ENCODE results near the gene GPR148. TPM values are rescaled to one million over a fixed set of nuclear protein-coding genes. Genes with fewer than 3 reads are reported as not detected.
"Not testable (repeated sequence)": the region's sequence is repeated elsewhere in the genome, so short reads cannot be mapped to it uniquely, and the experiment has no call there.

GPR148 gene
- total RNA-seq: not detected
- polyA plus RNA-seq: not detected

- Mint-ChIP-seq H3K4me3 (peak within 1 kb of the TSS; percentile 81 to 92 (median 88)), H3K4me1 (peaks cover 0 to 25% (median 7%) of the 10 kb centered on the region in 4 donors), H3K36me3 (no peaks in the 10 kb centered on the region), H3K9me3 (peaks cover 0 to 4% (median 0%) of the 10 kb centered on the region in 7 donors), H3K27ac (peak within 1 kb of the TSS; percentile 81 to 94 (median 92)), H3K27me3 (peaks cover 9% of the 10 kb centered on the region)
- DNase-seq: peak in 1 of 3 donors; percentile 13
- Histone ChIP-seq H3K27ac (ENCODE audit: insufficient read depth, low read length, poor library complexity, severe bottlenecking) (peak within 1 kb of the TSS; percentile 82), H3K27me3 (ENCODE audit: control insufficient read depth, insufficient read depth, low read length) (no peaks in the 10 kb centered on the region), H3K4me1 (ENCODE audit: control insufficient read depth, insufficient read depth, low read length, poor library complexity, severe bottlenecking) (peaks cover 17% of the 10 kb centered on the region), H3K36me3 (ENCODE audit: control insufficient read depth, insufficient read depth, low read length) (no peaks in the 10 kb centered on the region), H3K4me3 (ENCODE audit: low read depth, low read length) (peak within 1 kb of the TSS; percentile 37), H3K9me3 (ENCODE audit: control insufficient read depth in 2 of 2, low read length in 2 of 2) (no peaks in the 10 kb centered on the region)
- no peak for ATAC-seq (ENCODE audit: low read depth in 2 of 2)
These were observed at the start of gene GPR148 for GRCh38 chr2:130728549-130729316. GPR148 (plus strand) TSS chr2:130729070; CDS start chr2:130729152, 82 bp downstream.

- H3K27ac Mint-ChIP-seq; H3K36me3 ChIP-seq (ENCODE audit: control insufficient read depth, insufficient read depth, low read length); DNase-seq; H3K27me3 Mint-ChIP-seq; H3K9me3 ChIP-seq (ENCODE audit: control insufficient read depth in 2 of 2, low read length in 2 of 2); H3K27ac ChIP-seq (ENCODE audit: insufficient read depth, low read length, poor library complexity, severe bottlenecking); H3K4me3 Mint-ChIP-seq; H3K27me3 ChIP-seq (ENCODE audit: control insufficient read depth, insufficient read depth, low read length); H3K9me3 Mint-ChIP-seq; H3K4me1 ChIP-seq (ENCODE audit: control insufficient read depth, insufficient read depth, low read length, poor library complexity, severe bottlenecking); H3K4me3 ChIP-seq (ENCODE audit: low read depth, low read length); H3K36me3 Mint-ChIP-seq; H3K4me1 Mint-ChIP-seq; ATAC-seq (ENCODE audit: low read depth in 2 of 2): not testable (repeated sequence)
These were observed 36.7 kb upstream of the GPR148 start for GRCh38 chr2:130692041-130692770.

- H3K4me1 Mint-ChIP-seq; H3K4me3 ChIP-seq (ENCODE audit: low read depth, low read length); H3K9me3 Mint-ChIP-seq; H3K9me3 ChIP-seq (ENCODE audit: control insufficient read depth in 2 of 2, low read length in 2 of 2); H3K27me3 Mint-ChIP-seq; H3K27ac Mint-ChIP-seq; ATAC-seq (ENCODE audit: low read depth in 2 of 2); H3K4me1 ChIP-seq (ENCODE audit: control insufficient read depth, insufficient read depth, low read length, poor library complexity, severe bottlenecking); H3K27me3 ChIP-seq (ENCODE audit: control insufficient read depth, insufficient read depth, low read length); H3K36me3 Mint-ChIP-seq; H3K36me3 ChIP-seq (ENCODE audit: control insufficient read depth, insufficient read depth, low read length); H3K27ac ChIP-seq (ENCODE audit: insufficient read depth, low read length, poor library complexity, severe bottlenecking): not testable (repeated sequence)
- DNase-seq: peak in 1 of 3 donors; percentile 1
- H3K4me3 Mint-ChIP-seq: peak overlapping the region in 1 of 4 donors; percentile 19
These were observed 35.4 kb upstream of the GPR148 start for GRCh38 chr2:130693474-130693873.

- not testable (repeated sequence) for DNase-seq; H3K4me1 Mint-ChIP-seq; H3K9me3 ChIP-seq (ENCODE audit: control insufficient read depth in 2 of 2, low read length in 2 of 2); H3K4me3 Mint-ChIP-seq; H3K27ac ChIP-seq (ENCODE audit: insufficient read depth, low read length, poor library complexity, severe bottlenecking); H3K4me3 ChIP-seq (ENCODE audit: low read depth, low read length); H3K36me3 Mint-ChIP-seq; ATAC-seq (ENCODE audit: low read depth in 2 of 2); H3K4me1 ChIP-seq (ENCODE audit: control insufficient read depth, insufficient read depth, low read length, poor library complexity, severe bottlenecking); H3K9me3 Mint-ChIP-seq; H3K36me3 ChIP-seq (ENCODE audit: control insufficient read depth, insufficient read depth, low read length); H3K27me3 ChIP-seq (ENCODE audit: control insufficient read depth, insufficient read depth, low read length); H3K27ac Mint-ChIP-seq
- peaks cover 14% of the 10 kb centered on the region for H3K27me3 Mint-ChIP-seq
These were observed 25.6 kb upstream of the GPR148 start for GRCh38 chr2:130703250-130703649.

GRCh38 chr2:130714795-130715194 is 14.1 kb upstream of the GPR148 start:
- not testable (repeated sequence) for H3K4me3 Mint-ChIP-seq; H3K27ac Mint-ChIP-seq; H3K27ac ChIP-seq (ENCODE audit: insufficient read depth, low read length, poor library complexity, severe bottlenecking); H3K4me1 Mint-ChIP-seq; H3K9me3 Mint-ChIP-seq; ATAC-seq (ENCODE audit: low read depth in 2 of 2); H3K27me3 ChIP-seq (ENCODE audit: control insufficient read depth, insufficient read depth, low read length); H3K9me3 ChIP-seq (ENCODE audit: control insufficient read depth in 2 of 2, low read length in 2 of 2); H3K36me3 Mint-ChIP-seq; H3K36me3 ChIP-seq (ENCODE audit: control insufficient read depth, insufficient read depth, low read length); H3K4me3 ChIP-seq (ENCODE audit: low read depth, low read length); DNase-seq; H3K27me3 Mint-ChIP-seq; H3K4me1 ChIP-seq (ENCODE audit: control insufficient read depth, insufficient read depth, low read length, poor library complexity, severe bottlenecking)

GRCh38 chr2:130720036-130720435 is 8.8 kb upstream of the GPR148 start:
- Histone ChIP-seq H3K27me3 (ENCODE audit: control insufficient read depth, insufficient read depth, low read length) (no peaks in the 10 kb centered on the region), H3K4me1 (ENCODE audit: control insufficient read depth, insufficient read depth, low read length, poor library complexity, severe bottlenecking) (no peaks in the 10 kb centered on the region), H3K27ac (ENCODE audit: insufficient read depth, low read length, poor library complexity, severe bottlenecking) (no peak overlapping the region), H3K36me3 (ENCODE audit: control insufficient read depth, insufficient read depth, low read length) (no peaks in the 10 kb centered on the region), H3K9me3 (ENCODE audit: control insufficient read depth in 2 of 2, low read length in 2 of 2) (no peaks in the 10 kb centered on the region), H3K4me3 (ENCODE audit: low read depth, low read length) (no peak overlapping the region)
- DNase-seq (no peak), ATAC-seq (ENCODE audit: low read depth in 2 of 2) (no peak)
- peaks cover 0 to 7% (median 0%) of the 10 kb centered on the region in 7 donors for H3K9me3 Mint-ChIP-seq
- H3K4me3 Mint-ChIP-seq: no peak overlapping the region
- H3K4me1 Mint-ChIP-seq: no peaks in the 10 kb centered on the region
- H3K36me3 Mint-ChIP-seq: no peaks in the 10 kb centered on the region
- H3K27me3 Mint-ChIP-seq: peaks cover 7% of the 10 kb centered on the region
- no peak overlapping the region for H3K27ac Mint-ChIP-seq

- no peaks in the 10 kb centered on the region for H3K4me1 ChIP-seq (ENCODE audit: control insufficient read depth, insufficient read depth, low read length, poor library complexity, severe bottlenecking)
- no peaks in the 10 kb centered on the region for H3K27me3 ChIP-seq (ENCODE audit: control insufficient read depth, insufficient read depth, low read length)
- DNase-seq (no peak), ATAC-seq (ENCODE audit: low read depth in 2 of 2) (no peak)
- Mint-ChIP-seq H3K27ac (no peak overlapping the region), H3K9me3 (peaks cover 0 to 7% (median 0%) of the 10 kb centered on the region in 7 donors), H3K4me3 (peak overlapping the region in 1 of 4 donors; percentile 70), H3K4me1 (no peaks in the 10 kb centered on the region), H3K36me3 (no peaks in the 10 kb centered on the region), H3K27me3 (peaks cover 7% of the 10 kb centered on the region)
- H3K27ac ChIP-seq (ENCODE audit: insufficient read depth, low read length, poor library complexity, severe bottlenecking): no peak overlapping the region
- H3K36me3 ChIP-seq (ENCODE audit: control insufficient read depth, insufficient read depth, low read length): no peaks in the 10 kb centered on the region
- no peak overlapping the region for H3K4me3 ChIP-seq (ENCODE audit: low read depth, low read length)
- H3K9me3 ChIP-seq (ENCODE audit: control insufficient read depth in 2 of 2, low read length in 2 of 2): no peaks in the 10 kb centered on the region
These were observed 8.3 kb upstream of the GPR148 start for GRCh38 chr2:130720528-130720927.
